ENCODE measurements around the gene SPDYE2.
"Not testable (repeated sequence)": the region's sequence is repeated elsewhere in the genome, so short reads cannot be mapped to it uniquely, and the experiment has no call there.

SPDYE2 gene

GRCh38 chr7:102550808-102551422 lies at the start of gene SPDYE2:
TSS of gene SPDYE2 (plus strand) at chr7:102551226. CDS start at chr7:102553256, 2,030 bp downstream.
- not testable (repeated sequence) for FAIRE-seq; DNase-seq (ENCODE audit: low spot score)

GRCh38 chr7:102503141-102503540 lies 47.9 kb upstream of the SPDYE2 start:
- FAIRE-seq, result not testable (repeated sequence)

GRCh38 chr7:102505298-102506185 lies 45.5 kb upstream of the SPDYE2 start:
- DNase-seq (ENCODE audit: low spot score); FAIRE-seq: not testable (repeated sequence)

More at GRCh38 chr7:102503141-102503540, 47.9 kb upstream of the SPDYE2 start:
- DNase-seq (ENCODE audit: low spot score), result not testable (repeated sequence)

- FAIRE-seq; DNase-seq (ENCODE audit: low spot score): not testable (repeated sequence)
Measured at GRCh38 chr7:102507410-102508088, 43.5 kb upstream of the SPDYE2 start.

GRCh38 chr7:102510575-102510974 lies 40.5 kb upstream of the SPDYE2 start:
- FAIRE-seq; DNase-seq (ENCODE audit: low spot score): not testable (repeated sequence)

GRCh38 chr7:102511860-102512522 lies 39.0 kb upstream of the SPDYE2 start:
- DNase-seq (ENCODE audit: low spot score), result not testable (repeated sequence)
- peak; percentile 9 for FAIRE-seq

- not testable (repeated sequence) for FAIRE-seq; DNase-seq (ENCODE audit: low spot score)
Measured at GRCh38 chr7:102512642-102513221, 38.3 kb upstream of the SPDYE2 start.

- not testable (repeated sequence) for DNase-seq (ENCODE audit: low spot score); FAIRE-seq
Measured at GRCh38 chr7:102514881-102515721, 35.9 kb upstream of the SPDYE2 start.

GRCh38 chr7:102515889-102516288 lies 35.1 kb upstream of the SPDYE2 start:
- not testable (repeated sequence) for FAIRE-seq; DNase-seq (ENCODE audit: low spot score)

- FAIRE-seq; DNase-seq (ENCODE audit: low spot score): not testable (repeated sequence)
Measured at GRCh38 chr7:102516951-102517350, 34.1 kb upstream of the SPDYE2 start.

- not testable (repeated sequence) for FAIRE-seq; DNase-seq (ENCODE audit: low spot score)
Measured at GRCh38 chr7:102517550-102518147, 33.4 kb upstream of the SPDYE2 start, which contains the start of gene RASA4B. TSS of gene RASA4B (minus strand) at chr7:102517777. CDS start at chr7:102517710, 67 bp downstream.

GRCh38 chr7:102520797-102521196 lies 30.2 kb upstream of the SPDYE2 start:
- not testable (repeated sequence) for DNase-seq (ENCODE audit: low spot score); FAIRE-seq

GRCh38 chr7:102524803-102525202 lies 26.2 kb upstream of the SPDYE2 start:
- not testable (repeated sequence) for FAIRE-seq

GRCh38 chr7:102527182-102527581 lies 23.8 kb upstream of the SPDYE2 start:
- FAIRE-seq; DNase-seq (ENCODE audit: low spot score): not testable (repeated sequence)

More at GRCh38 chr7:102524803-102525202, 26.2 kb upstream of the SPDYE2 start:
- DNase-seq (ENCODE audit: low spot score), result not testable (repeated sequence)

- not testable (repeated sequence) for FAIRE-seq; DNase-seq (ENCODE audit: low spot score)
Measured at GRCh38 chr7:102527822-102528793, 22.9 kb upstream of the SPDYE2 start.

GRCh38 chr7:102531583-102531982 lies 19.4 kb upstream of the SPDYE2 start:
- DNase-seq (ENCODE audit: low spot score); FAIRE-seq: not testable (repeated sequence)

GRCh38 chr7:102532127-102532526 lies 18.9 kb upstream of the SPDYE2 start:
- DNase-seq (ENCODE audit: low spot score); FAIRE-seq: not testable (repeated sequence)

Data from urothelium cell line (cell line).